ENCODE results near the gene CDX1. TPM values are rescaled to one million over a fixed set of nuclear protein-coding genes. Genes with fewer than 3 reads are reported as not detected.

CDX1 gene
- total RNA-seq, 1 experiment from 2014 or later: 0.22 TPM

- Histone ChIP-seq H2AFZ (ENCODE audit: low read length) (no peak overlapping the region), H3K9ac (ENCODE audit: extremely low read depth, insufficient read length, low read length) (no peak overlapping the region), H3K27ac (ENCODE audit: insufficient read length, low read depth, low read length) (no peak overlapping the region), H3K4me1 (ENCODE audit: insufficient read depth, low read length) (peaks cover 4% of the 10 kb centered on the region), H2BK120ac (ENCODE audit: low read depth, low read length, poor library complexity, severe bottlenecking) (no peak overlapping the region), H4K91ac (ENCODE audit: insufficient read length, low read depth, low read length) (no peak overlapping the region), H4K8ac (replicated peaks; ENCODE audit: insufficient read length, low read depth, low read length) (no peak overlapping the region), H3K9me3 (ENCODE audit: control insufficient read depth, low read depth, low read length) (no peaks in the 10 kb centered on the region), H2BK5ac (ENCODE audit: insufficient read length, low read length) (no peak overlapping the region), H3K18ac (ENCODE audit: insufficient read length, low read depth, low read length) (no peak overlapping the region), H3K14ac (ENCODE audit: insufficient read depth, low read length) (no peak overlapping the region), H3K23me2 (ENCODE audit: insufficient read length, low read depth, low read length, poor library complexity, severe bottlenecking) (peaks cover 5% of the 10 kb centered on the region), H3K79me1 (ENCODE audit: insufficient read depth, low read depth, low read length, poor library complexity, severe bottlenecking) (no peaks in the 10 kb centered on the region), H2AK5ac (ENCODE audit: insufficient read length, low read length) (no peak overlapping the region), H3T11ph (ENCODE audit: low read length) (no peak overlapping the region), H2BK20ac (ENCODE audit: low read depth, low read length, poor library complexity, severe bottlenecking) (no peak overlapping the region), H3K79me2 (ENCODE audit: insufficient read depth, low read length) (no peaks in the 10 kb centered on the region), H3K27me3 (ENCODE audit: insufficient read depth, low read length) (no peaks in the 10 kb centered on the region), H4K20me1 (ENCODE audit: control insufficient read depth, insufficient read depth, insufficient read length) (no peaks in the 10 kb centered on the region), H3K4ac (ENCODE audit: low read depth, low read length) (no peak overlapping the region), H2BK15ac (ENCODE audit: low read depth, low read length) (no peak overlapping the region), H4K5ac (ENCODE audit: insufficient read length, low read depth, low read length) (no peak overlapping the region), H2BK12ac (ENCODE audit: insufficient read length, low read depth, low read length) (no peak overlapping the region), H3K4me2 (ENCODE audit: insufficient read depth, insufficient read length, low read length) (no peak overlapping the region), H3K23ac (ENCODE audit: insufficient read length, low read depth, low read length) (no peak overlapping the region), H3K56ac (ENCODE audit: insufficient read length, low read depth, low read length) (no peak overlapping the region)
- Mint-ChIP-seq H3K9me3 (no peaks in the 10 kb centered on the region), H3K36me3 (ENCODE audit: insufficient read depth in 1 of 3, low read depth in 3 of 3) (no peaks in the 10 kb centered on the region; a peak in 1 of 7 replicates), H3K4me3 (no peak overlapping the region), H3K27me3 (ENCODE audit: low read depth) (peaks cover 32% of the 10 kb centered on the region), H3K4me1 (peaks cover 24 to 39% of the 10 kb centered on the region in 2 experiments), H3K27ac (no peak overlapping the region; a peak in 1 of 7 replicates)
- DNase-seq: no peak
- no peak for TF ChIP-seq CTCF (conservative IDR thresholded peaks at IDR 0.05)
- whole genome bisulfite sequencing (ENCODE audit: extremely low coverage, insufficient read length, low lambda C conversion rate): no CpG with 5 or more reads among the region's 2 CpGs
Observed at GRCh38 chr5:150153483-150153882, 13.1 kb upstream of the CDX1 start.

Data from H9 (cell line).